Mesodermal cell (in vitro differentiated cells): ENCODE data around the gene PLXNB3.

Experiments
- H3K27ac ChIP-seq: 2 replicates; pipeline ENCODE4 v1.7.0; 2013; ENCODE audit warnings: mild to moderate bottlenecking, low read depth, low read length, moderate library complexity; ENCODE audit not compliant: severe bottlenecking
- H3K36me3 ChIP-seq: 2 replicates; pipeline ENCODE4 v1.7.1; 2013; ENCODE audit warnings: mild to moderate bottlenecking, low read length, moderate library complexity; ENCODE audit not compliant: control insufficient read depth, insufficient read depth
- H3K4me1 ChIP-seq: one replicate; pipeline ENCODE4 v1.7.1; 2013; ENCODE audit warnings: mild to moderate bottlenecking, low read length; ENCODE audit not compliant: insufficient read depth, control insufficient read depth, poor library complexity, severe bottlenecking
- H3K4me3 ChIP-seq: 2 replicates; pipeline ENCODE4 v1.7.0; 2013; ENCODE audit warnings: low read length, control low read depth, mild to moderate bottlenecking; ENCODE audit not compliant: insufficient read depth, poor library complexity, severe bottlenecking; ENCODE audit errors: extremely low read depth
- H3K9me3 ChIP-seq: 2 replicates; pipeline ENCODE4 v1.7.1; 2013; ENCODE audit warnings: mild to moderate bottlenecking, low read length, moderate library complexity; ENCODE audit not compliant: control insufficient read depth
- WGBS, 2 experiments: methylation state at CpG; one replicate each; pipeline ENCODE4 v1.1.5; 2013; ENCODE audit warnings: missing lambda C conversion rate in 2 of 2; ENCODE audit not compliant: insufficient coverage in 2 of 2; 5-methylcytosine and 5-hydroxymethylcytosine counted together

The PLXNB3 gene

GRCh38 chrX:153762626-153763173, 1.3 kb upstream of the PLXNB3 start:
- 98 to 100% methylated on average over 6 to 7 of the region's 14 CpGs for WGBS, 2 experiments

DNA sequence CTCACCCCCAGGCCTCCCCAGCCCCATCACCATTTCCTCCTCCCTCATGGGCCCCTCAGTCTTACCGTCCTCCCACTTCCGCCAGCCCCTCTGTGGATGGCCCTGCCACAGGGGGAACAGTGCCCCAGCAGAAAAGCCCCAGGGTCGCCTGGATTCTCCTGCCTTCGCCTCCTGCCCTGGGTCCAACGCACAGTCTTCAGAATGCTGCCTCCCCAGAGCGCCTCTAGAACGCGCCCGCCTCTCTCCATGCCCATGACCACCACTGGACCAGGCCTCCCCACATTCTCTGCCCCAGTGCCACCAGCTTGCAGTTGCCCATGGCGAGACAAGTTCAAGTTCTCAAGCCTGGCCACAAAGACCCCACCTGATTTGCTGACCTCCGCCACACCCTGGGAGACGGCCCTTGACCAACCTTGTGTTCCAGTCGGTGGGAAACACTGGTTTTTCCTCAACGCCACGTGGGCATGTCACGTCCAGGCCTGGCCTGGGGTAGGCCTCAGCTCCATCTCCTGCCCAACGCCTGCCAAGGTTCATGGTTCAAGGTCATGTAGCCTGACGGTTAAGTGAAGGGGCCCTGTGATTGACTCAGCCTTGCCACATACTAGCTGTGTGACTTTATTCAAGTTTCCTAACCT, 634 bp upstream of the PLXNB3 start:
- Histone ChIP-seq H3K27ac (no peak overlapping the region), H3K9me3 (no peaks in the 10 kb centered on the region), H3K4me3 (no peak overlapping the region), H3K4me1 (peaks cover 7% of the 10 kb centered on the region), H3K36me3 (no peaks in the 10 kb centered on the region)
- WGBS, 2 experiments: 89 to 90% methylated on average over 5 to 14 of the region's 18 CpGs

More at GRCh38 chrX:153762626-153763173, 1.3 kb upstream of the PLXNB3 start:
- Histone ChIP-seq H3K27ac (no peak overlapping the region), H3K4me3 (no peak overlapping the region), H3K9me3 (no peaks in the 10 kb centered on the region), H3K4me1 (peaks cover 7% of the 10 kb centered on the region), H3K36me3 (no peaks in the 10 kb centered on the region)

DNA sequence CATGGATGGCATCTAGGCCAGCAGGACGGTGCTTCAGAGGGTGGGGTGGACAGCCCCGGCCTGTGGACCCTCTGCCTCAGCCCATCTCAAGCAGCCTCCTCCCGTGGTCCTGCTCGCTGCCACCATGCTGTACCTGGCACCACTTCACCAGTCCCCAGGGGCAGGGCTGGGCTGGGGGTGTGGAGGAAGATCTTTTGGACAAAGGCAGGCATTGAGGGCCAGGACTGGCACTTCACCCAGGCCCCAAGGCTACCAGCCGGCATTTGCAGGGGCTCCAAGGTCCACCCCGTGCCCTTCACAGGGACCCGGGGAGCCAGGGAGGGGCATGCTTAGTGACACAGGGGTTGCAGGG, 713 bp downstream of the PLXNB3 start:
- WGBS, 2 experiments: 100% methylated on average over 2 of the region's 7 CpGs; no CpG with 5 or more reads in 1 of the 2 experiments

DNA sequence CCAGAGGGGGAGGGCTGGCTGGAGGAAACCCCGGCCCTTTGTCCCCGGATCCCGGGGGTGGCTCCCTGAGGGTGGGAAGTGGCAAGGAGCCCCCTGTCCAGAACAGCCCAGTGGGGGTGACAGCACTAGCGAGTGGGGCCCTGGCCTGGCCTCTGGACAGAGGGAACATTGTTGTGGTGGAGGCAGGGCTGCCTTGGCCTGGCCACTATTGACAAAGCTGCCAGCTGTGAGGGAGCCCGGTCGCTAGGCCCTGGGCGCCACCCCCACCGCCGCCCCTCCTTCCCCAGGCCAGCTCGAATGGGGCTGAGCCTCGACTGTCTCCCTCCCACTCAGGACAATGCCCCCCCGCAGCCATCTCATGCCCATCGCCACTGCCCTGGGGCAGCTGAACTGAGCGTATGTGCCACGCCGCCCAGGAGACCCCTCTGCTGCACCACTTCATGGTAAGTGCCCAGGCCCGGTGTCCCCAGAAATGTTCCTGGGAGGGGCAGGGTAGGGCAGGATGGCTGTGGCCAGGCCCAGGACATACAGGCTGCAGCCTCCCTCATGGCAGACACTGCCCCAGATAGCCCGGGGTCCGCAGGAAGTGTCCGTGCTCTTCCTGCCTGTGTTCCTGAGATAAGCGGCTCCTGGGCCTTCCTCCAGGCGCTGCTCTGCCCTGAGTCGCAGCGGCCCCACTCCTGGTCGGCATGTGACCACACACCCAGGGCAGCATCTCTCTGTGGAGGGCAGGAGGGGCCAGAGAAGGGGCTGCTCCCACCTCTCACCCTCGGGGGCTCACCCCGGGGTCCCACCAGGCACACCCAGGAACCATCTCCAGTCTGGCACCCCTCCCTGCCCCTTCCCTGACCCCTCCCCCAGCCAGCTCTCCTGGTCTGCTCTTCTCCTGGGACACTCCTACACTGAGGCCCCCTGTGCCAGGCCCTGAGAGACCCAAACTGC, 1.4 kb downstream of the PLXNB3 start:
- peak overlapping the region; percentile 18 for H3K4me3 ChIP-seq
- H3K9me3 ChIP-seq: no peaks in the 10 kb centered on the region
- WGBS, 2 experiments: 70 to 83% methylated on average over 7 to 13 of the region's 27 CpGs
- no peaks in the 10 kb centered on the region for H3K36me3 ChIP-seq
- peak overlapping the region; percentile 71 for H3K27ac ChIP-seq
- H3K4me1 ChIP-seq: peaks cover 7% of the 10 kb centered on the region

More for the DNA sequence above, 713 bp downstream of the PLXNB3 start:
- H3K4me3 ChIP-seq: no peak overlapping the region
- H3K4me1 ChIP-seq: peaks cover 7% of the 10 kb centered on the region
- no peaks in the 10 kb centered on the region for H3K9me3 ChIP-seq
- H3K36me3 ChIP-seq: no peaks in the 10 kb centered on the region
- no peak overlapping the region for H3K27ac ChIP-seq

GRCh38 chrX:153766098-153766817, 2.2 kb downstream of the PLXNB3 start:
- peak overlapping the region; percentile 71 for H3K27ac ChIP-seq
- 31 to 34% methylated on average over 5 of the region's 21 CpGs for WGBS, 2 experiments
- no peaks in the 10 kb centered on the region for H3K36me3 ChIP-seq
- H3K9me3 ChIP-seq: no peaks in the 10 kb centered on the region
- H3K4me3 ChIP-seq: peak overlapping the region; percentile 18
- peaks cover 7% of the 10 kb centered on the region for H3K4me1 ChIP-seq

DNA sequence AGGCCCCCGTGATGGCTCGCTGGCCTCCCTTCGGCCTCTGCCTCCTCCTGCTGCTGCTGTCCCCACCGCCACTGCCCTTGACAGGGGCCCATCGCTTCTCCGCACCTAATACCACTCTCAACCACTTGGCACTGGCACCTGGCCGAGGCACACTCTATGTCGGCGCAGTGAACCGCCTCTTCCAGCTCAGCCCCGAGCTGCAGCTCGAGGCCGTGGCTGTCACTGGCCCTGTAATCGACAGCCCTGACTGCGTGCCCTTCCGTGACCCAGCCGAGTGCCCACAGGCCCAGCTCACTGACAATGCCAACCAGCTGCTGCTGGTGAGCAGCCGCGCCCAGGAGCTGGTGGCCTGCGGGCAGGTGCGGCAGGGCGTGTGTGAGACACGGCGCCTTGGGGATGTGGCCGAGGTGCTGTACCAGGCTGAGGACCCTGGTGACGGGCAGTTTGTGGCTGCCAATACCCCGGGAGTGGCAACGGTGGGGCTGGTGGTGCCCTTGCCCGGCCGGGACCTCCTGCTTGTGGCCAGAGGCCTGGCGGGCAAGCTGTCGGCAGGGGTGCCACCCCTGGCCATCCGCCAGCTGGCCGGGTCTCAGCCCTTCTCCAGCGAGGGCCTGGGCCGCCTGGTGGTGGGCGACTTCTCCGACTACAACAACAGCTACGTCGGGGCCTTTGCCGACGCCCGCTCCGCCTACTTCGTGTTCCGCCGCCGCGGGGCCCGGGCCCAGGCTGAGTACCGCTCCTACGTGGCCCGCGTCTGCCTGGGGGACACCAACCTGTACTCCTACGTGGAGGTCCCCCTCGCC, 3.0 kb downstream of the PLXNB3 start:
- H3K36me3 ChIP-seq: no peaks in the 10 kb centered on the region
- H3K27ac ChIP-seq: no peak overlapping the region
- peaks cover 7% of the 10 kb centered on the region for H3K4me1 ChIP-seq
- no peaks in the 10 kb centered on the region for H3K9me3 ChIP-seq
- H3K4me3 ChIP-seq: no peak overlapping the region
- 88 to 94% methylated on average over 18 to 31 of the region's 56 CpGs for WGBS, 2 experiments

DNA sequence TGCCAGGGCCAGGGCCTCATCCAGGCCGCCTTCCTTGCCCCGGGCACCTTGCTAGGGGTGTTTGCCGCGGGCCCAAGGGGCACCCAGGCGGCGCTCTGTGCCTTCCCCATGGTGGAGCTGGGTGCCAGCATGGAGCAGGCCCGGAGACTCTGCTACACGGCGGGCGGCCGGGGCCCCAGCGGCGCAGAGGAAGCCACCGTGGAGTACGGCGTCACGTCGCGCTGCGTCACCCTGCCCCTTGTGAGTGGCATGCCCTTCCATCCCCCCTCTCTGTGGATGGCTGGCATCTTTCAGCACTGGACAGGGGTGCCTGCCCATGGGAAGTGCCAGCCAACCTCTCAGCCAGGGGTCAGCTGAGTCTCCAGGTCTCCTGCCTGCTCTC, 3.6 kb downstream of the PLXNB3 start:
- Histone ChIP-seq H3K27ac (no peak overlapping the region), H3K4me3 (no peak overlapping the region), H3K9me3 (no peaks in the 10 kb centered on the region), H3K36me3 (no peaks in the 10 kb centered on the region), H3K4me1 (peaks cover 7% of the 10 kb centered on the region)
- 96 to 99% methylated on average over 20 of the region's 20 CpGs for WGBS, 2 experiments

- Histone ChIP-seq H3K4me1 (peaks cover 7% of the 10 kb centered on the region), H3K9me3 (no peaks in the 10 kb centered on the region), H3K27ac (no peak overlapping the region), H3K4me3 (no peak overlapping the region), H3K36me3 (no peaks in the 10 kb centered on the region)
- 88 to 92% methylated on average over 6 to 8 of the region's 22 CpGs for WGBS, 2 experiments
Observed at GRCh38 chrX:153768311-153769157, 4.5 kb downstream of the PLXNB3 start.

GRCh38 chrX:153769158-153769864, 5.3 kb downstream of the PLXNB3 start:
- no peak overlapping the region for H3K27ac ChIP-seq
- H3K9me3 ChIP-seq: no peaks in the 10 kb centered on the region
- no peaks in the 10 kb centered on the region for H3K36me3 ChIP-seq
- H3K4me1 ChIP-seq: peaks cover 7% of the 10 kb centered on the region
- no peak overlapping the region for H3K4me3 ChIP-seq
- WGBS, 2 experiments: 96 to 98% methylated on average over 5 to 16 of the region's 23 CpGs
